Epithelial cell of proximal tubule (primary cell): Measurements from ENCODE around the gene ZNF350. TPM values are rescaled to one million over a fixed set of nuclear protein-coding genes. Genes with fewer than 3 reads are reported as not detected.
"Not testable (repeated sequence)": the region's sequence is repeated elsewhere in the genome, so short reads cannot be mapped to it uniquely, and the experiment has no call there.

ENCODE experiments used
- DNase-seq: peaks from one replicate; pipeline ENCODE4 v3.0.0-alpha.2; 2011; ENCODE audit warnings: low read depth
- H3K4me3 ChIP-seq: 2 replicates; pipeline ENCODE4 v1.5.1; 2011; ENCODE audit warnings: low read depth, mild to moderate bottlenecking, low read length
- total RNA-seq: library from RNA; depleted of rRNA; stranded (reverse); fragments of >200 nt; gene quantifications from 2 replicates; pipeline ENCODE4 v1.2.3, GENCODE V29; 2015
- TF ChIP-seq, protein P1 (sequence below): conservative IDR thresholded peaks from 2 replicates; pipeline ENCODE4 v1.5.1; 2012; ENCODE audit warnings: low read depth, mild to moderate bottlenecking, low read length

The ZNF350 gene
- total RNA-seq, 1 donor from 2014 or later: 4.3 TPM

DNA sequence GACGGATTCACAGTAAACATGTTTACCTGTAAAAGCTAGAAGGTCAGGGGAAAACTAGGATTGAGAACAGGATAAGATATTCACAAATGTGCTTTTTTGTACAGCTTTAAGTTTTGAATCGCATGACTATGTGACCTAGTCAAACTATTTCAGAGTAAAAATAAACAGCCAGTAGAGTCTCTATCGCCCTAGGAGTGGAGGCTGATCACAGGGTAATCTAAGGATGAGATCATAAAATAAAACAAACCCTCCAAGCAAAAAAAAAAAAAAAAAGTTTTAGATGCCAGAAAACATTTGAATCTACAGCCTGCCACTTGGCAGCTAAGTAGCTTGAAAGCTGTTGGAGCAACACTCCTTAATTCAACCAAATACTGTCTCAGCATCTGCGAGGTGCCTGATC lies 26.8 kb downstream of the ZNF350 start:
- DNase-seq: no peak
- H3K4me3 ChIP-seq: no peak overlapping the region
- TF ChIP-seq, protein P1, sequence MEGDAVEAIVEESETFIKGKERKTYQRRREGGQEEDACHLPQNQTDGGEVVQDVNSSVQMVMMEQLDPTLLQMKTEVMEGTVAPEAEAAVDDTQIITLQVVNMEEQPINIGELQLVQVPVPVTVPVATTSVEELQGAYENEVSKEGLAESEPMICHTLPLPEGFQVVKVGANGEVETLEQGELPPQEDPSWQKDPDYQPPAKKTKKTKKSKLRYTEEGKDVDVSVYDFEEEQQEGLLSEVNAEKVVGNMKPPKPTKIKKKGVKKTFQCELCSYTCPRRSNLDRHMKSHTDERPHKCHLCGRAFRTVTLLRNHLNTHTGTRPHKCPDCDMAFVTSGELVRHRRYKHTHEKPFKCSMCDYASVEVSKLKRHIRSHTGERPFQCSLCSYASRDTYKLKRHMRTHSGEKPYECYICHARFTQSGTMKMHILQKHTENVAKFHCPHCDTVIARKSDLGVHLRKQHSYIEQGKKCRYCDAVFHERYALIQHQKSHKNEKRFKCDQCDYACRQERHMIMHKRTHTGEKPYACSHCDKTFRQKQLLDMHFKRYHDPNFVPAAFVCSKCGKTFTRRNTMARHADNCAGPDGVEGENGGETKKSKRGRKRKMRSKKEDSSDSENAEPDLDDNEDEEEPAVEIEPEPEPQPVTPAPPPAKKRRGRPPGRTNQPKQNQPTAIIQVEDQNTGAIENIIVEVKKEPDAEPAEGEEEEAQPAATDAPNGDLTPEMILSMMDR: no peak

DNA sequence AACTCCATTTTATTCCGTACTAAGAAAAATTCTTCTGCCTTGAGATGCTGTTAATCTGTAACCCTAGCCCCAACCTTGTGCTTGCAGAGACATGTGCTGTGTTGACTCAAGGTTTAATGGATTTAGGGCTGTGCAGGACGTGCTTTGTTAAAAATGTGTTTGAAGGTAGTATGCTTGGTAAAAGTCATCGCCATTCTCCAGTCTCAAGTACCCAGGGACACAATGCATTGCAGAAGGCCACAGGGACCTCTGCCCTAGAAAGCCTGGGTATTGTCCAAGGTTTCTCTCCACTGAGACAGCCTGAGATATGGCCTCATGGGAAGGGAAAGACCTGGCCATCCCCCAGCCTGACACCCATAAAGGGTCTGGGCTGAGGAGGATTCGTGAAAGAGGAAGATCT lies 28.8 kb downstream of the ZNF350 start:
- DNase-seq, H3K4me3 ChIP-seq: not testable (repeated sequence)

DNA sequence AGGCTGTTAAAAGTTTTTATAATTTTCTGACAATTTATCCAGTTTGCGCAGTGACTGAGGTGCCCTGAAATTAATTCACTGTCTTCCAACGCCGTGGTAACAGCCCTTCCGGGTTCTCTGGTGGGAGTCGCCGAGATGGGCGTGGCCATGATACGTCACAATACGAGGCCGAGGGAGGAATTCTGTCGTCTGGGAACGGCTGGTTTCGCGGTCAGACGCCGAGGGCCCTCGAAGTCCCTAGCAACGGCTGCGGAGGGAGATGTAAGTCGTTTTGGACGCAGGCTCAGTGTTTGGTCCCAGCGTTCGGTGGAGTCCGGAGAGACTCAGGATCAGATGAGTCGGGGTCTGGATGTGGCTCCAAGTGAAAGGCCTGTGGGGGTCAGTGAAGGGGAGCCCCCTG lies 37.7 kb downstream of the ZNF350 start:
- TF ChIP-seq, protein P1: no peak
- no peak overlapping the region for H3K4me3 ChIP-seq
- DNase-seq: no peak

DNA sequence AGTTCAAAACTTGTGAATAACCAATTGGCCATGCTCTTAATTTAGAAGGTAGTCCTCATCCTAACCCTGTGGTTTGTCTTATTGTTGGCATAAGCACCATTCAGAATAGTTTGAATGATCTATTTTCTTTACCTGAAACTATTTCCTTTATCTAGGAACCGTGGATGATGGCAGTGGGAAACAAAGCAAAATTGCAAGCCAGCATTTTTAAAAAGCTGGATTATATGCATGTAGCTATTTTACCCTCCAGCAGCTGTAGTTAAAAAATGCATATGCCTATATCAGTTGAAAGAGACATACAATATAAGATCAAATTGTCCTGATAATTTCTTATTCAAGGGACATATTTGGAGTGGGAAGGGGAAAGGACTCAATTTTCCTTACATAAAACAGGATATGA lies 40.0 kb downstream of the ZNF350 start:
- no peak overlapping the region for H3K4me3 ChIP-seq
- DNase-seq: no peak
- TF ChIP-seq, protein P1: no peak

DNA sequence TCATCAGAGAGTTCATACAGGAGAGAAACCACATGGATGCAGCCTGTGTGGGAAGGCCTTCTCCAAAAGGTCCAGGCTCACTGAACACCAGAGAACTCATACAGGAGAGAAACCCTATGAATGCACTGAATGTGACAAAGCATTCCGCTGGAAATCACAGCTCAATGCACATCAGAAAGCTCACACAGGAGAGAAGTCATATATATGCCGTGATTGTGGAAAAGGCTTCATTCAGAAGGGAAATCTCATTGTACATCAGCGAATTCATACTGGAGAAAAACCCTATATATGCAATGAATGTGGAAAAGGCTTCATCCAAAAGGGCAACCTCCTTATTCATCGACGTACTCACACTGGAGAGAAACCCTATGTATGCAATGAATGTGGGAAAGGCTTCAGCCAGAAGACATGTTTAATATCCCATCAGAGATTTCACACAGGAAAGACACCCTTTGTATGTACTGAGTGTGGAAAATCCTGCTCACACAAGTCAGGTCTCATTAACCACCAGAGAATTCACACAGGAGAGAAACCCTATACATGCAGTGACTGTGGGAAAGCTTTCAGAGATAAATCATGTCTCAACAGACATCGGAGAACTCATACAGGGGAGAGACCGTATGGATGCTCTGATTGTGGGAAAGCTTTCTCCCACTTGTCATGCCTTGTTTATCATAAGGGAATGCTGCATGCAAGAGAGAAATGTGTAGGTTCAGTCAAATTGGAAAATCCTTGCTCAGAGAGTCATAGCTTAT lies 41.7 kb downstream of the ZNF350 start:
- H3K4me3 ChIP-seq: no peak overlapping the region
- DNase-seq: no peak
- TF ChIP-seq, protein P1: no peak

DNA sequence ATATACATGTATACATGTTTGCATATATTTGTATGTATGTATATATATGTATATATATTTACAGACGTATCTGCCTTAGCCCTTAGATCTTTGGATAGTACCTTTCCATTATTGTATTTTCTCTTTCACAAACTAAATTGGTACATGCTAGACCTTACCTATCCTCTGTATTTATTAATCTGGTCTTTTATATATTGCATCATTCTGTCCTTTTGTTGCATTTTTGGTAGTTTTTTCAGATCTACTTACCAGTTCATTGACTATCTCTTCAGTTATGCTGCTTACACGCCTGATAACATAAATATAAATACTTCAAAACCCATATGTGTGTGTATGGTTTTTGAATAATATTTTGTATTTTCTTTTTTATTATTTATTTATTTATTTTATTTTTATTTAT lies 47.7 kb downstream of the ZNF350 start:
- no peak for DNase-seq
- TF ChIP-seq, protein P1: no peak
- no peak overlapping the region for H3K4me3 ChIP-seq

DNA sequence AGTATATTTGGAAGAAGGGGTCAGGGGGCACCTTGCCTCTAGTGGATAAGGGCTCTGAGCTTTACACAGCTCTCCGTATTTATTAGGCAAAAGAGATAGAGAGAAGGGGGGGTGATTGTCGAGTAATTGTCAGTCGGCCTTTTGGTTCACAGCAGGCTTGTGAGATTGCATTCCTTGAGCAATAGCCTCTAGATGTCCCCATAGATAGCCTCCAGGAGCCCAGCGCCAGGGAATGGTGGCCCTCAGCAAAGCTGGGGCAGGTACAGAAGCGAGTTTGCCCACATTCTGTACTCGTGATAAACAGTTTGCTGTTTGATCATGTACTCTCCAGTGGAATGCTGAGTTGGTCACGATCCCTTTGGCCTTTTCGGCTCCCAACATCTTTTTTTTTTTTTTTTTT lies 54.7 kb downstream of the ZNF350 start:
- TF ChIP-seq, protein P1: no peak
- H3K4me3 ChIP-seq: no peak overlapping the region
- DNase-seq: no peak
